HG03108 (cell line): Measurements from ENCODE around the gene AZIN2.

Experiments
- ATAC-seq: cut with Tn5 transposase; IDR thresholded peaks from one replicate; pipeline ENCODE4 v1.9.1; 2021; ENCODE audit warnings: moderate library complexity; ENCODE audit not compliant: unreplicated experiment

The AZIN2 gene

DNA sequence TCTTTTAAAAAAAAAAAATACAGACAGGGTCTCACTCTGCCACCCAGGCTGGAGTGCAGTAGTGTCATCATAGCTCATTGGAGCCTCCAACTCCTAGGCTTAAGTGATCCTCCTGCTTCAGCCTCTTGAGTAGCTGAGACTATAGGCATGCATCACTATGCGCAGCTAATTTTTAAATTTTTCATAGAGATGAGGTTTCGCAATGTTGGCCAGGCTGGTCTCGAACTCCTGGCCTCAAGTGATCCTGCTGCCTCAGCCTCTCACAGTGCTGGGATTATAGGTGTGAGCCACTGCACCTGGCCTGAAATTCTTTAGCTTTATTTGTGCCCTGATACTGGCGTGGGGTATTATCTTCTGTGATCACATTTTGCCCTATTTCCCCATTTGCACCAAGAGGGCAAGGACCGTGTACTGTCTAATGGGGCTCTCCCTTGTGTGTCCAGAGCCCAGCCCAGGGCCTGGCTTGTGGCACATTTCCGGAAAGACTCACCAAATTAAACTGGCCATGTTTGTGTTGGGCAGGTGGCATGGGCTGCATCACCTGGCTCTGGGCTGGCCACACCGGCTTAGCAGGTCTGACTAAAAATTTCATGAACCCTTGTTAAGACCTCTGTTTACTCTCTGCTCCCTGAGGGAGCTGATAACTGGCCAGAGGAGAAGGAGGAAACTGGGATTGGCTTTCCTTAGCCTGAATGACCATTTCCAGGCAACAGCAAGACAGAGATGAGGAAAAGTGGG lies 68.7 kb downstream of the AZIN2 start:
- no peak for ATAC-seq

DNA sequence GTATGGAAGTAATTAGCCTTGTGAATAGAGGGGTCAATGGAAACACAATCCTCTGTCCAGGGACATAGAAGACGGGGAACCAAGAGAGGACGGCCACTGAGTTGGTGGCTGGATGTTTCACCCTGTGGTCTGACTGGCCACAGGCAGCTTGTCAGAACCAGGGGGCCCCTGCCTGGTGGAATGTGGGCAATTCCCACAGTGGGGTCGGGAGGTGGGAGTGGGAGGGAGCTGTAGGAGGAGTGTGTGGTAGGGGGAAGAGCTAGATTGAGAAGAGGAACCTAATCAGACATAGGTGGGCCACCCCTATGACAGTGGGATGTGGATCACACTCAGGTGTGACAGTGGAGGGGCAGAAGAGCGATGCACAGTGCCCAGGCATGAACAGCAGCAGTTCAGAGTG lies 69.6 kb downstream of the AZIN2 start:
- no peak for ATAC-seq

DNA sequence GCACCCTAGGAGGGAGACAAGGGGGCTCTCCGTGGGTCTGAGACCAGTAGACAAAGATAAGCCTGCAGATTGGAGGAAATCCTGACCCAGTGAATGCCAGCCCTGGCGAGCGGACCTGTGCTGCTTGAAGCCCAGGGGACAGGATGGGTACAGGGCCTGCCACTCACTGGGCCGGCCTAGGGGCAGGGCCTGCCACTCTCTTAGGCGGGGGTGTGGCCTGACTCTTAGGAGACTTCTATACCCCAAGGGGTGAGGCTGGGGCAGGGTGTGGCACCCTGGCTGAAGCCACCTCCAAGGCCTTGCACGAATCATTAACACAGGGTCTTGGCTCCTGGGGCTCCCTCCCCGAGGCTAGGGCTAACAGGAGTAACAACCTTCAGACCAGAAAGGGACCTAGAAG lies 70.2 kb downstream of the AZIN2 start:
- ATAC-seq: no peak

DNA sequence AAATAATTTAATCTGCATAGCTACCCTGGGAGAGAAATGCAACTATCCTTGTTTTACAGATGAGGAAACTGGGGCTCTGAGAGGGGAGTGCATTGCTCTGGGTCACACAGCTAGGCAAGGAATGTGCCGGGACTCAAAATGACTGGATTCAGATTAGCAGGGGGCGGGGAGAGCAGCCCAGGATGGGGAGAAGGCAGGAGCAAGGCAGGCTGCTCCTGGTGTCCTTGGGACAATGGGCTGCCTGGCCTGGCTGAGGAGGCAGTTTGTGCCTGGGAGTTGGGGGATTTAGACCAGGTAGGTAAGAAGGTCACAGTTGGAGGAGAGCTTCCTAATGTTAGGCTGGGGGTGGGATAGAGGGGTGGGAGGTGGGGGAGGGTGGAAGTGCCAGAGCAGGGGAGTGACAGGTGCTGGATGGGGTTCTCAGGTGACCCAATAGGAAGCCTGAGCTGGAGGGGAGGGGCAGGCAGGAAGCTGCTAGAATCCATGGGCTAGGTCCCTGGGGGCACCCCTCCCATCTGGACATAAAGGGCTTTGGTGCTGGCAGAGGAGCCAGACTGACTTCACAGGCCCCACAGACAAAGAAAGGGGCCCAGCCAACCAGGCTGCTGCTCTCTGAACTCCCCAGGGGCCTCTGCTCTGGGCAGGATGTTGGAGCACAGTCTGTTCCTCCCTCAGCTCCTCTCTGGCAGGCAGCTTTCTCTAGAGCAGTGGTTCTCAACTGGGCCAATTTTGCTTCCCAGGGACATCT lies 71.9 kb downstream of the AZIN2 start:
- no peak for ATAC-seq

DNA sequence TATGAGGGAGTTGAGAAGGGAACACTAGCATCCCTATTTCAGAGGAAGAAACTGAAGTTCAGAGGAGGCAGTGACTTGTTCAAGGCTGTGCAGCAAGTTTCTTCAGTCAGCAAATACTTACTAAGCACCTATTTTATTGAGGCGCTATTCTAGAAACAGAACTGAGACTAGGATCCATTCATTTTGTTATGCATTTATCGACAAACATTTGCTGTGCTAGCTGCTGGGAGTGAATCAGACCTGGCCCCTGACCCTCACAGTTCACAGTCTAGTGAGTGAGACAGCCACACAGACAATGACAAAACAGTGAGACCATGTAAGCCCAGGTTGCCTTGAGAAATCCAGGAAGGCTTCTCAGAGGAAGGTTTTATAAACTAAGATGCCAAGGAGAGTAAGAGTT lies 72.7 kb downstream of the AZIN2 start:
- no peak for ATAC-seq

DNA sequence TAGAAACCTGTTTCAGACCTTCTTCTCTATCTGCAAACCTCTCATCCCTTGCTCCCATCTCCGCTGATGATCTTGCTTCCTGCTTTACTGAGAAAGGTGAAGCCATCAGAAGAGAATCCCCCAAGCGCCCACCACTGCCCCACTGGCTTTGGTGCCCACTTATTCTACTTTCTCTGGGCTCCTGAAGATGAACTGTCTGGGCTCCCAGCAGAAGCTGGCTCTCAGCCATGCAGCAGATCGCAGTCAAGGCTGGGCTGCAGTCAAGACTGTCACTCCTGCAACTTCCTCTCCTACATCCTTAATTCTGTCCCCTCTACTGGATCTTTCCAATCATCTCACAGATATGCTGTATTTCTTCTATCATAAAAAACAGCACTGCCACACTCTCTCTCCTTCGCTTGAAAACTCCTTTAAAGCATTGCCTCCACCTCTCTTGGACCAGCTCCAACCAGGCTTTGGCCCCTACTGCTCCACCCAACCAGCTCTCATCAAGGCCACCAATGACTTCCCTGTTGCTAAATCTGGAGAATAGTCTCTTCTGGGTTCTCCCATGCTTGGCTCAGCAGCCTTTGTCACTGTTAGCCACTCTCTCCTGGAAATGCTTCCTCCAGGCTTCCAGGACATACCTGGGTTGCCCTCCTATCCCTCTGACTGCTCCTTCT lies 75.1 kb downstream of the AZIN2 start:
- no peak for ATAC-seq

DNA sequence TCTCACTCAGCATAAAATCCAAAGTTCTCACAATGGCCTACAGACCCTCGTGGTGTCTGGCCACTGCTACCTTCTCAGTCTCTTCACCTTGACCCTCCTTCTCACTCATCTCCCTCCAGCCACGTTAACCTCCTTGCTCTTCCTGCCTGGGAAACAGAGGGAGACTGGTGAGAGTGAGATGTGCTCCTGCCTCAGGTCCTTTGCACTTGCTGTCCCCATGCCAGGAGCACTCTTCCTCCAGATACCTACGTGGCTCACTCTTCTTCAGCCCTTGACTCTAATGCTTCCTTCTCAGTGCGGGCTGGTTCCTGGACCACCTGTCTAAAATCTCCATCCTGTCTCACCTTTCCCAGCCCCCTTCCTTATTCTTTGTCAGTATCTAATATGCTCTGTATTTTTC lies 76.2 kb downstream of the AZIN2 start:
- ATAC-seq: no peak

DNA sequence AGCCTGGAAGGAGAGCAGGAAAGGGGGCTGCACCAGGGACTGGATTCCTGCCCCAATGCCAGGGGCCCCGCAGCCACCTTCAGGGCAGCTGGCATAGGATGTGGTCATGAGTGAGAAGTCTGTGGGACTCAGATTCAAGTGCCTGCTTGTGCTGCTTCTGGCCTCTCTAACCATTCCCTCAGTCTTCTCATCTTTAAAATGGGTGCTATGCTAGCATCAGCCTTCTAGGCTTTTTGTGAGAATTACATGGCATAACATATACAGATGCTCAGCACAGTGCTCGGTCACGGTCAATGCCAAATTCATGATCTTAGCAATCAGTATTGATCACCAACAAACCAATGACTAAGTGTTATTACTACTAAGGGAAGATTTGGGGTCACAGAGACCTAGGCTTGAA lies 77.4 kb downstream of the AZIN2 start:
- no peak for ATAC-seq

DNA sequence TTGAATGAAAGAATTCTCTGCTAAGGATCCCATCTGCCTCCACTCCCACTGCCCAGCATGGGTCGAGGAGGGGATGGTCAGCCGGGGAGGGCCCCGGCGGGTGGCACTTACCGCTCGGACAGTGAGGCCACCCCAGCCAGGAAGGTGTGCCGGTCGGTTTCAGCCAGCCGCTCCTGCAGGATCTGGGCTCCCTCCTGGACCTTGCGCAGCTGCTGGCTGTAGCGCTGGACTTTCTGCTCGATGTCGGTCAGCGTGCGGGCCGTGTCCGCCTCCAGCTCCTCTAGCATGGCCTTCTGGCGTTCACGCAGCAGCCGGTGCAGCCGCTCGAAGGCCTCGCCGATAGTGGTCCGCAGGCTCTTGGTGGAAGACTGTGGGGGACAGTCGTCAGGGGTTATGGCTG lies 78.6 kb downstream of the AZIN2 start:
- ATAC-seq: no peak

DNA sequence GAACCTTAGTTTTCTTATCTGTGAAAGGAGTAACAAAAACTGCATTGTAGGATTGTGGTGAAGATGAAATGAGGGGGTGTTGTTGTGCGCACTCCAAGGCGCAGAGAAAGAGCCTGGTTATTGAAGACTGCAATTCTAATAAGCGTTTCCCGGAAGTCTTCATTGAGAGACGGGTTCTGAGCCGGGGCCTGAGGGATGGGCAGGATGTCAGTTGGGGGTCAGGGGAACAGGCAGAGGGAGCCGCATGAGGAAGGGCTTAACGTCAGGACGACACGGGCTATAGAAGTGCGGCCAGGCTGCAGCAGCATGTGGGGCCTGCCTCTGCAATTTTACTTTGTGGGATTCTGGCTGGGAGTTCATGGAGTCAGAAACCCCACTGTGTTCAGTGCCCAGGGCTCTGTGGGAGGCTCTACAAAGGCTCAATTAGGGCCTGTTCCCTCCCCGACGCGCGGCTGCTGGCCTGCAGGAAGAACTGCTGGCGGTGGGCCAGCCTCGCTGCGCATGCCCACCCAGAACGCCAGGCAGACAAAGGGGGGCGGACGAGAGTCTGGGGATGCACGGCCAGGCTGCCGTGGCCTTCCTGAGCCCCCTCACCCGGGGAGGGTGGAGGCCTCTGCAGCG lies 80.2 kb downstream of the AZIN2 start:
- no peak for ATAC-seq

DNA sequence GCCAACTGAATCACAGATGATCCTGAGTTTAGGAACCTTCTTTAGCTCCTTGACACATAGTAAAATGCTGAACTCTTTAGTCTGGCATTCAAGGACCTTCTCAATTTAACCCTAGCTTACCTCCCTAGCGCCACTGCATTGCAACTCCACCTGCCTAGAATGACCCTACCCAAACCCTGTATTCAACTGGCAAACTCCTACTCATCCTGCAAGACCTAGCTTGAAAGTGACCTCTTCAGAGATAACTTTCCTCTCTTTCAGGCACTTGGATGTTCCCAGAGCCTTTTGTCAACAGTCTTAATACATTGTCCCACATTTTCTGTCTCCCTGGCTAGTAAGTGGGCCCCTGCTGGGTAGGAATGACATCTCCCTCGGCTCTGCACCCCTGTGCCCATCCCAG lies 81.2 kb downstream of the AZIN2 start:
- ATAC-seq: no peak

DNA sequence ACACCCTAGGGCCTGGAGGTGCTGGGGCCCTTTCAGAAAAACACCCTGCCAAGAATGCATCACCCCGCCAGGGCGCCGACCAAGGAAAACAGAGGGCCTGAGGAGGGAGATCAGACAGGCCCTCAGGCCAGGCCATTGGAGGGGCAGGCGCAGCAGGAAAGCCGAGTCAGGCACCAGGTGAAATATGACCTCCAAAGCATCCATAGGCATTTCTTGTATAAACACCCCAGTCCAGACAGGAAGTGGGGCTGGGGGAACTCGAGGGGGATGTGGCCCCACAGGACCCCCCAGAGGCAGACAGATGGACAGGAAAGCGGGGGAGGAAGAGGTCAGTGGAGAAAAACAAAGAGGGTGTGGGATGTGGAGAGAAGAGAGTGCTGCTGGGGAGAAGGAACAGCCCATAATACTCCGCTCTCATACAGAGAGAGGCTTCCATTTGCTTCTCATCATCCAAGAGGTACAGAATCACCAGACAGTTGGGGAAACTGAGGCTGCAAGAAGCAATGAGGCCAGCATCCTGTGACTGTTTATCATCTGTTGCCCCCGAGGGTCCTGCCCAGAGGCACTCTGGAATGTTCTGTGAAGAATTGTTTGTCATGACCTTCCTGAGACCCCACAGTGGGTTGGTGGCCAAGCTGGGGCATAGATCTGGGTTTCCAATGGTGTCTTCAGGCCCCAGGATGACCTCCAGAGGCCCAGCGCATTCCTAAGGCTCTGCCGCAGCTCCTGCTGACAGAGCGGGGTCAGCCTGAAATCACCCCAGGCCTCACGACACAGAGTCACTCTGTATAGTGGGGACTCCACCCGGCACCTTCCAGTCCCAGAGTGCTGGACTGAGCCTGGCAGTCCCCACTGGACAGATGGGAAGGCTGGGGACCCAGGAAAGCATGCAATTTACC lies 82.9 kb downstream of the AZIN2 start:
- no peak for ATAC-seq

DNA sequence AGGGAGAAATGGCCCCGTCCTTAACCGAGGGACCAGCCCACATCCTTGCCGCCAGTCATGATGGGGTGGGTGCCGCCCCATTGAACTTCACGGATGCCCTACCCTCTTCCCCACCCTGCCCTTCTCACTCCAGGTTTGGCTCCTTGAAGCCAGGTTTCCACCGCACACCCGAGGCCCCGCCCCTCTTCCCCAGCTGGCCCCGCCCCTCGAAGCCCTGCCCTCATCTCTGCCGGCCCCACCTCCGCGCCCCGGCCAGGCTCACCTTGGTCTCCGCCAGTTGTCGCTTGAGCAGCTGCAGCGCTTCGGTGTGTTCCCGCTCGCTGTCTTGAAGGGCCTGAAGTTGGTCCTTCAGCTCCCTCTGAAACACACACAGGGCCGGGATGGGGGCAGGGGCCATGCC lies 84.3 kb downstream of the AZIN2 start:
- ATAC-seq: no peak

DNA sequence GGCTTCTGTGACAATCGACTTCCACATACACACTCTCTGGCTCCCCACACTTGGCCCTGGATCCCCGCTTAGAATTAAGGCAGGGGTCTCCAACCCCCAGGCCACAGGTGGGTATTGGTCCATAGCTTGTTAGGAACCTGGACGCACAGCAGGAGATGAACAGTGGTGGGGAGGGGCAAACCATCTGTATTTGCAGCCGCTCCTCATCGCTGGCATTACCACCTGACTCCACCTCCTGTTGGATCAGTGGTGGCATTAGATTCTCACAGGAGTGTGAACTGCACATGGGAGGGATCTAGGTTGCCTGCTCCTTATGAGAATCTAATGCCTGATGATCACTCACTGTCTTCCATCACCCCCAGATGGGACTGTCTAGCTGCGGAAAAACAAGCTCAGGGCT lies 84.9 kb downstream of the AZIN2 start:
- no peak for ATAC-seq

DNA sequence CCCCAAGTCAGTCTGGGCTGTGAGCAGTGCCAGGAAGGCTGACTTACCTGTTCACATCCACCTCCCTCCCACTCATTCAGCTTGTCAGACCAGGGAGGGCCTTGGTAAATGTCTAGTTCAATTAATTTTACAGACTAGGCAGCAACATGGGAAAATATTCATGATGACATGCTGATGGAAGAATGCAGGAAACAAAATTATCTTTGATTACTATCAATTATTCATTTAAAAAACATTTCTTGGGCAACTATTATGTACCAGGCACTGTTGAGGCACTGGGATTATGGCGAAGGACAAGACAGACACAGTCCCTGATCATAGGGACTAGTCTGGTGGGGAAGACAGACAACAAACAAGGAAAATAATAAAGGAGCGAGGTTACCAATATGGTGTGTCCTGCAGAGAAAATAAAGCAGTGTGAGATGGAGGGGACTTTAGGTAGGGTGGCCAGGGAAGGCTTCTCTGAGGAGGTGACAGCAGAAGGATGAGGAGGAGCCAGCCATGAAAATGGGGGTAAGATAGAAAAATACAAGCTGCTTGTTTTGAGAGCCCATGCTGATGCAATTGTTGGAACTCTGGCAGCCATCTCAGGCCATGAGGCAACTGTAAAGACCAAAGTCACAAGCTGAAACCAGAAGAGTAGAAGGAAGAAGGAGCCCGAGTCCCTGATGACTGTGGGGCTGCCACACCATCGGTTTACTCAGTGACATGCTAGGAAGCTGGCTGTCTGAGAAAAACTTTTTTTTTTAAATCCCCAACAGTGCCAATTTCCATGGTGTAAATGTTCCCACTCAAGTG lies 86.9 kb downstream of the AZIN2 start:
- ATAC-seq: no peak

DNA sequence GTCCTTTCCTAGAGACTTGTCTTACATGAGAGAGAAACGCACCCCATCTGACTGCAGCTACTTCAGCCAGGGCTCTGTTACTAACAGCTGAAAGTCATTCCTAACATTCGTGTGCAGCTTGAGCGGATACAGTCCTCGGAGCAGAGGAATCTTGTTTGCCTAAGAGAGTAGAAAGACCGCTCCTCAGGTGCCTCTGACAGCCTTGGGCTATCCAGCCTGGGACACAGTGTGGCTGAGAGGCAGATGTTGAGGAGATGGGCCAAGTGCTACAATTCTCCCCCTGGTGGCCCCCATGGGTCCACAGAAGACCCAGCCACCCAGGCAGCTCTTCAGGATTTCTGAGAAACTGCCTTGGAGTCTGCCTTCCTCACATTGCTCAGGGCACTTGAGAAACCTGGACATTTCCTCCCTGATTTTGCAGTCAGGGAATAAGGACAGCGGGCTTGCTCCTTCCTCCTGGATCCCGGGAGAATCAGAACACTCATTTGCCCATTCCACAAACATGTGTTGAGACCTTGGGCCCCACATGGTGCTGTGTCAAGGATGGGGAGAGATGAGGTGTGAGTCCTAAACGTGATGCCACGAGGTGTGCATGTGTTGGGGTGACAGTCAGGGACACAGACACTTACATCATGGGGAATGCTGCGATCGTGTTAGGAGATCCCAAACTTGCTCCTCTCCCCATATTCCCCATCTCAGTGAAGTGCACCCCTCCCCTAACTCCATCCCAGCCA lies 87.8 kb downstream of the AZIN2 start:
- no peak for ATAC-seq

DNA sequence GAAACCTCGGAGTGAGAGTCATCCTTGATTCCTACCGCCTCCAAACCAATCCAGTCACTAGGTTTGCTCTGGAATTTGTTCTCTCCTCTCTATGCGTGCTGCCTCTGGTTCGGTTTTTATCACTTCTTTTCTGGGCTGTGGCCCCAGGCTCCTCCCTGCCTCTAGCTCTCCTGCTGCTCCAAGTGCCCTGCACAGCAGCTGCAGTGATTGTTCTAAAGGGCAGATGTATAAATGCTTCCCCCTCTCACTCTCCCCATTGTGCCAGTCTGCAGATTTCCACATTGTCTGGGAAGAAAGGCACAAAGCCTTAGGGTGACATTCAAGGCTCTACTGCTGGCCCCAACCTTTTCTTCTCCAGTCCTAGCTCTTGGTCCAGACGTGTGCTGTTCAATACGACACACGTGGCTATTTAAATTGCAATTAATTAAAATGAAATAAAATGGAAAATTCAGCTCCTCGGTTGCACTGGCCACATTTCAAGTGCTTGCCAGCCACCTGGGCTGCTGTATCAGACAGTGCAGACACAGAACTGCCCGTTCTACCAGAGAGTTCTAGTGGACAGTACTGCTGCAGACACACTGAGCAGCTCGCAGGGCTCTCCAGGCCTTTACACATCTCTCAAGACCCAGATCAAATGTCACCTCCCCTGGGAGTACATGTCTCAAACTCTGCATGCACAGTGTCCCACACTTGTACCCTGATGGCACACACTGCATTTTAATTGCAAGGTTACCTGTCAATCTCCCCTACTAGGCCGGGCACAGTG lies 88.5 kb downstream of the AZIN2 start:
- ATAC-seq: no peak
